ENCODE measurements around the gene EVC.

- TF ChIP-seq CTCF (conservative IDR thresholded peaks at IDR 0.05; ENCODE audit: low read depth, low read length) (no peak), EZH2 (IDR thresholded peaks at IDR 0.05; ENCODE audit: borderline replicate concordance, low read depth, low read length, poor library complexity, severe bottlenecking) (no peak)
Measured at GRCh38 chr4:5755679-5756078, 44.7 kb downstream of the EVC start.
